ENCODE measurements around the gene CCDC137.

GRCh38 chr17:81684442-81684911, 17.9 kb downstream of the CCDC137 start:
- TF ChIP-seq CTCF (conservative IDR thresholded peaks at IDR 0.05; ENCODE audit: low read depth, low read length) (no peak), EZH2 (IDR thresholded peaks at IDR 0.05; ENCODE audit: low read length, unreplicated experiment) (no peak), EZH2phosphoT487 (IDR thresholded peaks at IDR 0.05; ENCODE audit: borderline replicate concordance, low read length) (no peak)
